HFF-Myc (cell line): ENCODE data around the gene PLLP.
"Not testable (repeated sequence)": the region's sequence is repeated elsewhere in the genome, so short reads cannot be mapped to it uniquely, and the experiment has no call there.

Experiments used
- DNase-seq: peaks from one replicate; pipeline ENCODE4 v3.0.0-alpha.2; 2011; ENCODE audit warnings: low read depth; ENCODE audit errors: extremely low read depth
- H3K4me3 ChIP-seq: replicated peaks from 2 replicates; pipeline ENCODE4 v1.5.1; 2011; ENCODE audit warnings: low read depth, mild to moderate bottlenecking, control low read depth, low read length
- TF ChIP-seq, protein P1 (sequence below): IDR thresholded peaks from 2 replicates; pipeline ENCODE4 v1.5.1; 2012; ENCODE audit warnings: mild to moderate bottlenecking, low read depth, low read length, control low read depth; ENCODE audit errors: missing control alignments

The PLLP gene

DNA sequence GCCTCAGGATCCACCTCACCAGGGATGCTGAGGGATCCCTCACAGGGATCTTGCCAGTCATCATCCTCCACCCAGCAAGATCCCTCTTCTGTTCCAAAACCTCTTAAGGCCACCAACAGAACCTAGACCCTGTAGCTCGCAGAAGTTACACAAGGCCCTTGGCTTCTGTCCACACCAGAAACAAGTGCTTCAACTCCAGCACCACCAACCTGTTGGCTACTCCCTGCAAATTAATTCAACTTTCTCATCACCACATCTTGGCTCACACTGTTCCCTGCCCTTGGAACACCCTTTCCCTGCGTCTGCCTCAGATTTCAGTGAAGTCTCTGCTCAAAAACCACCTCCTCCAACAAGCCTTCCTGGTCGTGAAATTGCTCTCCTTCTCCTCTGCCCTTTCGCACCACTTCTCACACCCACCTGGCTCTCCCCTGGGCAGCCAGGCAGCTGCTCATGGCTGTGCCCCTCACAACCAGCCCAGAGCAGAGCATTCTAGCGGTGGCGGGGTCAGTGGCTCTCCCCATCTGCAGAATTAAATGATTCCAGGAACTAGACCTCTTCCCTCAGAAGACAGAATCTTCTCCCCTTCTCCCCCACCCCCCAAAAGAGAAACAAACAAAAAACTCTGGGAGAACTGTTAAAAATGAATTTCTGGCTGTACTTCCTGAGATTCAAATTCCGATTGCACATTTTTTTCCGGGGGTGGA, 1.8 kb downstream of the PLLP start:
- TF ChIP-seq, protein P1, sequence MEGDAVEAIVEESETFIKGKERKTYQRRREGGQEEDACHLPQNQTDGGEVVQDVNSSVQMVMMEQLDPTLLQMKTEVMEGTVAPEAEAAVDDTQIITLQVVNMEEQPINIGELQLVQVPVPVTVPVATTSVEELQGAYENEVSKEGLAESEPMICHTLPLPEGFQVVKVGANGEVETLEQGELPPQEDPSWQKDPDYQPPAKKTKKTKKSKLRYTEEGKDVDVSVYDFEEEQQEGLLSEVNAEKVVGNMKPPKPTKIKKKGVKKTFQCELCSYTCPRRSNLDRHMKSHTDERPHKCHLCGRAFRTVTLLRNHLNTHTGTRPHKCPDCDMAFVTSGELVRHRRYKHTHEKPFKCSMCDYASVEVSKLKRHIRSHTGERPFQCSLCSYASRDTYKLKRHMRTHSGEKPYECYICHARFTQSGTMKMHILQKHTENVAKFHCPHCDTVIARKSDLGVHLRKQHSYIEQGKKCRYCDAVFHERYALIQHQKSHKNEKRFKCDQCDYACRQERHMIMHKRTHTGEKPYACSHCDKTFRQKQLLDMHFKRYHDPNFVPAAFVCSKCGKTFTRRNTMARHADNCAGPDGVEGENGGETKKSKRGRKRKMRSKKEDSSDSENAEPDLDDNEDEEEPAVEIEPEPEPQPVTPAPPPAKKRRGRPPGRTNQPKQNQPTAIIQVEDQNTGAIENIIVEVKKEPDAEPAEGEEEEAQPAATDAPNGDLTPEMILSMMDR = no peak
- DNase-seq = no peak
- no peak overlapping the region for H3K4me3 ChIP-seq

DNA sequence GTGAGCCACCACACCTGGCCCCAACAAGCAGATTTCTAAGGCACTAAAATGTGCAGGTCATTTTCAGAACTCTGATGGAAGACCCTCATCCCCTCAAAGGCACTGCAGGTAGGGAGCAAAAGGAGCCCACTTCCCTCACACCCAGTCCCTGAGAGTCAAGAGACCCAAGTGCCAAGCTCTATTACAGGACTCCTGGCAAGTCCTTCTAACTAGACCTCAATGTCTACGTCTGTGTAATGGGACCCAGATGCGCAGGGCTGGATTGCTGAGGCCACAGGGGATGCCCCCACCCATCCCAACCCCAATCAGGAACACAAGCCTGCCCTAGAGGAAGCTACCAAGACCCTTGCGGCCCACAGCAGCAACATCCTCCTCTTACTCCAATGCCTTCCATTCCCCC, 2.7 kb downstream of the PLLP start:
- no peak for DNase-seq
- TF ChIP-seq, protein P1 = no peak
- no peak overlapping the region for H3K4me3 ChIP-seq

DNA sequence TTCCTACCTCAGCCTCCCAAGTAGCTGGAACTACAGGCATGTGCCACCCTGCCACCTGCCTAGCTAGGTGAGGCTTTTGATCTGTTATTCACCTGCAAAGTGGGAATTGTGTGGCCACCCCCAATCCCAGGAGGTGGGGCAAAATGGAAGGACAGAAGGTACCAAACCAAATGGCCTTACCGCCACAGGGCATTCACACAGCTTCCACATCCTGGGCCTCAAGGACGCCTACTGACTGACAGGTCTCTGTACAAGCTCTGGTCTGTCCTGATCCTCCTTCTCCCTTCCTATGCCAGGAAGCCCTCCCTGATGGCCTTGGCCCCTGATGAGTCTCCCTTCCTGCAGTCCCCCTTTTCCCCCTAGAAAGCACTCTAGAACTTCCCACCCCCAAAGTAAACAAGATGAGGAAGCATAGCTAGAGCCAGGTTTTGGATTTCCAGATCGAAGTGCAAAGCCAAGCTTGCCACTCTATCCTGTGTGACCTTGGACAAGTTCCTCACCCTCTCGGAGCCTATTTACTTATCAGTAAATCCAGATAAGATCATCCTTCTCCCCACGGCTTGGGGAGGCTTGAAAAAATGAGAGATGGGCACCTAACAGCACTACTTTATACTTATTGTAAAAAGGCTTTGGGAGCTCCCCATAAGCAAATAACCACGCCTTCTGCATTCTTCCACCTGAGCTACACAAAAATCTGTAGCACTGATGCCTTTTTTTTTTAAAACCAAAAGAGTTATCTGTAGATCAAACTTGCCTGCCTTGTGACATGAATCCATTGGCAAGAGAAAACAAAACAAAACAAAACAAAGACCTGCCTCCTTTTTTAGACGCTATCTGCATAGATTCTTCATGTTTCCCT, 4.5 kb downstream of the PLLP start:
- DNase-seq = no peak
- TF ChIP-seq, protein P1 = no peak
- H3K4me3 ChIP-seq = no peak overlapping the region

DNA sequence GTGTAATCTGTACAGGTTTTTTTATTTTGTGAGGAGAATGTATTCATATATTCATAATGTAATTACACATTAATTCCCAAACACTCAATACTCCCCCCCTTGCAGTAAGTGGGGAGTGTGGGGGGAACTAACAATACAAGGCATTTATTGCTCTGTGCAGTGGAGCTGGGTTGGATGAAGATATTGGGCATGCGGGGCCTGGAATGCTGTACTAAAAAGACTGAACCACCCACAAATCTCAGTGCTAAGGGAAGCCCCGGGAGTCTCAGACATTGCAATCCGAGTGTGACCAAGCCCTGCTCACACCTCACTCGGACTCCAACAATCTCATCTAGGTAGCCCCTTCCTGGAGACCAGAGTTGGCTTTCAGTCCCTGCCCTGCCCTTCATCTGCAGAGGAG, 6.0 kb downstream of the PLLP start:
- no peak overlapping the region for H3K4me3 ChIP-seq
- DNase-seq = no peak
- TF ChIP-seq, protein P1 = no peak

DNA sequence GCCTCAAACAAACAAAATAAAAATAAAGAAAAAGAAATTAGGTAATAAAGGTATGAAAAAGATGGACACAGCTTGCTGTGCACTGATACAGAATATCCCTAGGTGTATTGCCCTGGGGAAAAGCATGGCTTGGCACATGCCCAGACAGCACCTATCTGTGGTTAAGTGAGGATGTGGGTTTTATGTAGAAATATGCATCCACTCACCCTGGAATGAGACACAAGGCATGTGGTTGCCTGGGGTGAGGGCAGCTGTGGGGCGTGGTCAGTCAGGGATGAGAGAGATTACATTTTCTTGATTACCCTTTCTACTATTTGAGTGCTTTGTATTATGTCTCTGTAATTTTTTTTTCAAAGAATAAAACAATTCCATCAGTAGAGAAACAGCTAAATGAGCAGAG, 6.9 kb downstream of the PLLP start:
- no peak overlapping the region for H3K4me3 ChIP-seq
- DNase-seq = peak; percentile 59
- TF ChIP-seq, protein P1 = no peak

DNA sequence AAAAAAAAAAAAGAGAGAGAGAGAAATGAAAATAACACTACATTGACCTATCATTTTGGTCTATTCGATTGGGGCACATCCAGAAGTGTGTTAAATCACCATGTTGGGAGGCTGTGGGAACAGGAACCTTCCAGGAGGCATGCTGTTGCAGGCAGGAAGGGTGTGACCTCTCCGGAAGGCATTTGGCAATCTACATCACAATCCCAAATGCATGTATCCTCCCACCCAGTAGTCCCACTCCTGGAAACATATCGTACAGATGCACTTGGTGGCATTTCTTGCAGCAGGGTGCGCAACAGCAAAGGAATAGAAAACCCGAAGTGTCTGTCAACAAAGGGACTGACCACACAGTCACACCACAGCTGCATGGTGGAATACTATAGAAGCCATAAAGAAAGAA, 7.9 kb downstream of the PLLP start:
- no peak overlapping the region for H3K4me3 ChIP-seq
- TF ChIP-seq, protein P1 = no peak
- DNase-seq = no peak

DNA sequence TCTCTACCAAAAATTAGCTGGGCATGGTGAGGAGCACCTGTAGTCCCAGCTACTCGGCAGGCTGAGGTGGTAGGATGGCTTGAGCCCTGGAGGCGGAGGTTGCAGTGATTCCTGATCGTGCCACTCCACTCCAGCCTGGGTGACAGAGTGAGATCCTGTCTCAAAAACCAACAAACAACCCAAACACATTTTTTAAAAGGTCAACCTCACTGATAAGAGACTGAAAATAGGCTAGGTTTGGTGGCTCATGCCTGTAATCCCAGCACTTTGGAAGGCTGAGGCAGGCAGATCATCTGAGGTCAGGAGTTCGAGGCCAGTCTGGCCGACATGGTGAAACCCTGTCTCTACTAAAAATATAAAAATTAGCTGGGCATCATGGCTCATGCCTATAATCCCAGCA, 8.5 kb downstream of the PLLP start:
- not testable (repeated sequence) for H3K4me3 ChIP-seq, DNase-seq
